H1 (cell line): ENCODE measurements around the gene WDR38. TPM values are rescaled to one million over a fixed set of nuclear protein-coding genes. Genes with fewer than 3 reads are reported as not detected.

Experiments used
- SIRT6 ChIP-seq: IDR thresholded peaks from one replicate; pipeline ENCODE4 v1.7.1; 2012; ENCODE audit warnings: low read length, inconsistent platforms
- SP4 ChIP-seq: IDR thresholded peaks from 2 replicates; pipeline ENCODE4 v1.6.1; 2012; ENCODE audit warnings: low read length, inconsistent platforms
- polyA plus RNA-seq, 7 experiments: library from polyadenylated mRNA; depleted of rRNA in 3 of 7; stranded (reverse) in 5 of 7; unstranded in 2 of 7; fragments of >200 nt in 5 of 7; fragments of 200-250 nt in 2 of 7; gene quantifications; 1 replicate in 5 of 7; 2 replicates in 1 of 7; 4 replicates in 1 of 7; pipeline versions ENCODE4 v1.2.1 to v1.2.3, GENCODE V29; 2011 to 2013; ENCODE audit warnings: missing spikeins in 2 of 7, mixed read lengths in 2 of 7
- total RNA-seq: library from RNA; stranded (reverse); fragmentation: NEBNext Ultra II Directional; extraction: Animal tissue kit (Norgen Biotek cat#: 25700); gene quantifications from 2 replicates; pipeline ENCODE4 v1.2.1, GENCODE V29; 2021

The WDR38 gene
- total and polyA plus RNA-seq, 2 of the 8 experiments (the other 6 are each of a cell fraction or from before 2014, with no cell fraction given): not detected

DNA sequence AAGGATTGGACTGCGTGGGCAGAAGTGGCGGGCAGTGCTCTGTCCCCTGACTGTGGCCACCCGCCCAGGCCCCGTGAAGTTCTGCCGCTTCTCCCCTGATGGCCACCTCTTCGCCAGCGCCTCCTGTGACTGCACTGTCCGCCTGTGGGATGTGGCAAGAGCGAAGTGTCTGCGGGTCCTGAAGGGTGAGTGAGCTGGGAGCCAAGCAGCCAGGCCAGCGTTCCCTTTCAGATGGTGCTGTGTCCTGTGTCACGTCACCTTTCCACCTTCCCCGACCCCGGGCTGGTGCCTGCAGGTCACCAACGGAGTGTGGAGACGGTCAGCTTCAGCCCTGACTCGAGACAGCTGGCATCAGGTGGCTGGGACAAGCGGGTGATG is 2.3 kb downstream of the WDR38 start (continued):
- TF ChIP-seq SP4 (no peak), SIRT6 (no peak)
